Endothelial cell (in vitro differentiated cells): ENCODE measurements around the gene USP48. TPM values are rescaled to one million over a fixed set of nuclear protein-coding genes. Genes with fewer than 3 reads are reported as not detected.

ENCODE experiments used
- DNase-seq: peaks from one replicate; pipeline ENCODE4 v3.0.0; 2021; ENCODE audit warnings: low spot score
- H3K27ac Mint-ChIP-seq: one replicate; pipeline ENCODE4 v1.8.0; 2021; ENCODE audit warnings: mixed read lengths, inconsistent platforms; ENCODE audit not compliant: unreplicated experiment
- H3K27me3 Mint-ChIP-seq: one replicate; pipeline ENCODE4 v1.8.0; 2021; ENCODE audit warnings: mild to moderate bottlenecking, moderate library complexity, mixed read lengths, inconsistent platforms; ENCODE audit not compliant: unreplicated experiment
- H3K36me3 Mint-ChIP-seq: one replicate; pipeline ENCODE4 v1.8.0; 2021; ENCODE audit warnings: mild to moderate bottlenecking, low read depth, mixed read lengths, inconsistent platforms; ENCODE audit not compliant: unreplicated experiment
- H3K4me1 Mint-ChIP-seq: one replicate; pipeline ENCODE4 v1.8.0; 2021; ENCODE audit warnings: mild to moderate bottlenecking, mixed read lengths, inconsistent platforms; ENCODE audit not compliant: unreplicated experiment
- H3K4me3 Mint-ChIP-seq: one replicate; pipeline ENCODE4 v1.8.0; 2021; ENCODE audit warnings: mild to moderate bottlenecking, mixed read lengths, inconsistent platforms; ENCODE audit not compliant: unreplicated experiment
- H3K9me3 Mint-ChIP-seq: one replicate; pipeline ENCODE4 v1.8.0; 2021; ENCODE audit warnings: mixed read lengths, inconsistent platforms; ENCODE audit not compliant: unreplicated experiment
- total RNA-seq: library from RNA; stranded (reverse); fragmentation: NEBNext Ultra II Directional; extraction: Animal tissue kit (Norgen Biotek cat#: 25700); gene quantifications from one replicate; pipeline ENCODE4 v1.2.1, GENCODE V29; 2021; ENCODE audit not compliant: unreplicated experiment
- TF ChIP-seq, protein P1 (sequence below): fragments of 200-600 bp; sonication (generic); IDR thresholded peaks from one replicate; pipeline ENCODE4 v1.5.0; 2021; ENCODE audit warnings: antibody characterized with exemption; ENCODE audit not compliant: unreplicated experiment

USP48 gene
- total RNA-seq, 1 donor from 2014 or later, result 57.9 TPM

DNA sequence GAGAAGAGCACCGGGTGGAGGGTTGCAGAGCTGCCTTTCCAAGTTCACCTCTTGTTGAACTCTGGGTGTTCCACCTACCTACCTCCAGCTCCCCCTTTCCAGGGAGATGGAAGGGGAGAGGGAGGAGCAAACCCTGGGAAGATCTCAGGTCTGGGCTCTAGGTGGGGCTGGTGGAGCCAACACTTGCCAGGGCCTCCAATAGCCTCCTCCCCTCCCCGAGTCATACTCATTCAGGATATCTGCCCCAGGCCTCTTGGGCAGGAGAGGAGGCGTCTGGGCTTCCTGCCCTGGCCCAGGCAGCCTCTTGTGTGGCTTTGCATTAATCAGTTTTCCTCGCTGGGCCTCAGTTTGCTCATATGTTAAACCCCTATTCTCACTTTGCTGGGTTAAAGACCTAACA lies 127.2 kb downstream of the USP48 start:
- Mint-ChIP-seq H3K27ac (no peak overlapping the region), H3K4me1 (peaks cover 3% of the 10 kb centered on the region), H3K4me3 (no peak overlapping the region), H3K27me3 (peaks cover 14% of the 10 kb centered on the region), H3K36me3 (no peaks in the 10 kb centered on the region), H3K9me3 (no peaks in the 10 kb centered on the region)
- TF ChIP-seq, protein P1, sequence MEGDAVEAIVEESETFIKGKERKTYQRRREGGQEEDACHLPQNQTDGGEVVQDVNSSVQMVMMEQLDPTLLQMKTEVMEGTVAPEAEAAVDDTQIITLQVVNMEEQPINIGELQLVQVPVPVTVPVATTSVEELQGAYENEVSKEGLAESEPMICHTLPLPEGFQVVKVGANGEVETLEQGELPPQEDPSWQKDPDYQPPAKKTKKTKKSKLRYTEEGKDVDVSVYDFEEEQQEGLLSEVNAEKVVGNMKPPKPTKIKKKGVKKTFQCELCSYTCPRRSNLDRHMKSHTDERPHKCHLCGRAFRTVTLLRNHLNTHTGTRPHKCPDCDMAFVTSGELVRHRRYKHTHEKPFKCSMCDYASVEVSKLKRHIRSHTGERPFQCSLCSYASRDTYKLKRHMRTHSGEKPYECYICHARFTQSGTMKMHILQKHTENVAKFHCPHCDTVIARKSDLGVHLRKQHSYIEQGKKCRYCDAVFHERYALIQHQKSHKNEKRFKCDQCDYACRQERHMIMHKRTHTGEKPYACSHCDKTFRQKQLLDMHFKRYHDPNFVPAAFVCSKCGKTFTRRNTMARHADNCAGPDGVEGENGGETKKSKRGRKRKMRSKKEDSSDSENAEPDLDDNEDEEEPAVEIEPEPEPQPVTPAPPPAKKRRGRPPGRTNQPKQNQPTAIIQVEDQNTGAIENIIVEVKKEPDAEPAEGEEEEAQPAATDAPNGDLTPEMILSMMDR, result no peak
- no peak for DNase-seq

DNA sequence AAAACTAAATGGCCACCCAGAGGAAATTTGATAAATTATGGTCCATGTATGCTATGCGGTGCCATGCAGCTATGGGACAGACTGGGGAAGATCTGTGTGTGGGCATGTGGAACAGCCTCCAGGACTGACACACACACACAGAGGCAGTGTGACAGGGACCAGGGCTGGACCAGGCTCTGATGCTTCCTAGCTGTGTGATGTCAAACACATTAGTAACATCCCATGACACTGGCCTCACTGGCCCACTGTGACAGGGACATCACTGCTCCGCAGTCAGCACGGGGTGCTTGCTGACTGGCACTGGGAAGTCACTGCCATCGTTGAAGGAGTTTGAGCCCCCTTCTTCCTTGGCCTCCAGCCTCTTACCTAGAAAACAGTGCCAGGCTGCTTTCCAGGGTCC lies 127.7 kb downstream of the USP48 start:
- TF ChIP-seq, protein P1, result no peak
- Mint-ChIP-seq H3K27me3 (peaks cover 12% of the 10 kb centered on the region), H3K4me3 (no peak overlapping the region), H3K27ac (no peak overlapping the region), H3K9me3 (no peaks in the 10 kb centered on the region), H3K4me1 (peaks cover 3% of the 10 kb centered on the region), H3K36me3 (no peaks in the 10 kb centered on the region)
- no peak for DNase-seq

DNA sequence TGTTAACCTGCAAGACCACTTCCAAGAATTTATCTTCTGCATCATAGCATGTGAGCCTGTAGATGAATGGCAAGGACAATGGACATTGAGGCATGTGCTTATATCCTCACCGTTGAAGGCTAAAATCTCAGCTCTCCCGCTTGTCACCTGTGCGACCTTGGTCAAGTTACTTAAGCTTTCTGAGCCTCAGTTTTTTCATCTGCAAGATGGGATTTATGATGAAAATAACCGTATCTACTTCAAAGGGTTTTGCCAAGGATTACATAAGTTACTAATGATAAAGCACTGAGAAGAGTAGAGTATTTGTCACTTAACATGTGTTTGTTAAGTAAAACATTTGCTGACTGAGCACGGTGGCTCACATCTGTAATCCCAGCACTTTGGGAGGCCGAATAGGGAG lies 128.7 kb downstream of the USP48 start:
- no peaks in the 10 kb centered on the region for H3K9me3 Mint-ChIP-seq
- TF ChIP-seq, protein P1, result no peak
- no peak overlapping the region for H3K4me3 Mint-ChIP-seq
- H3K27me3 Mint-ChIP-seq, result peaks cover 13% of the 10 kb centered on the region
- H3K4me1 Mint-ChIP-seq, result peaks cover 3% of the 10 kb centered on the region
- no peak overlapping the region for H3K27ac Mint-ChIP-seq
- H3K36me3 Mint-ChIP-seq, result no peaks in the 10 kb centered on the region
- no peak for DNase-seq

- Mint-ChIP-seq H3K27ac (no peak overlapping the region), H3K27me3 (peaks cover 14% of the 10 kb centered on the region), H3K4me1 (peaks cover 3% of the 10 kb centered on the region), H3K9me3 (no peaks in the 10 kb centered on the region), H3K4me3 (no peak overlapping the region), H3K36me3 (no peaks in the 10 kb centered on the region)
- TF ChIP-seq, protein P1, result no peak
- no peak for DNase-seq
Measured at GRCh38 chr1:21653744-21654100, 129.2 kb downstream of the USP48 start.

DNA sequence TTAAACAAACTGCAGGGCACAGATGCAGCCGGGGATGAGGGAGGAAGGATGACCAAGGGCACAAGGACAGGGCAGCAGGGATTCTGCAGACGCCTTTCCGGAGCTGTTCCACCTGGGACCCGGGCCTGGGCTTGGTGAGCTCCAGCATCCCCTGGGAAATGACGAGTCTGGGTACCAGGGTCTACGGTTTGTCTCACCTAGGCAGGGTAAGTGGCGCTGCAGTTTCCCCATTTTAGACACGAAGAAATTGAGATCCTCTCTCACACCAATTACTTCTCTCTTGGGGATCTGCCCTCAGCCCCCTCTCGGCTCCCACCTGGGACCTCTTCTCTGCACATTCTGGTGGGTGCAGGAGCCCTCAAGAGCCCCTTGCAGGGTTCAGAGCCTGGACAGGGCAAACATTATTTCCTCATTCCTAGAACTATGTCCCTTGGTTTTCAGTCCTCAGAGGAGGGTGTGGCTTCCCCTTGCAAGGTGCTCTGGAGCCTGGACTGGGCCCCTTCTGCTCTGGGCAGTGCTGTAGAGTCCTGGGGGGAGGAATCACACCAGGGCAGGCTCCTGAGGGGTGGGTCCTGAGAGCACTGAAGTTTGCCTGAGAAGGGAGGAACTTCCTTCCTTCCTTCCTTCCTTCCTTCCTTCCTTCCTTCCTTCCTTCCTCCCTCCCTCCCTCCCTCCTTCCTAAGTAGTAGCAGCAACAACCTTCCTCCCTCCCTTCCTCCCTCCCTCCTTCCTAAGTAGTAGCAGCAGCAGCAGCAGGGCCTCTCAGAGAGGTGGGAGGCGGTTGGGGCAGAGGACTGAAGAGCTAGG lies 129.8 kb downstream of the USP48 start:
- H3K27ac Mint-ChIP-seq, result no peak overlapping the region
- peaks cover 3% of the 10 kb centered on the region for H3K4me1 Mint-ChIP-seq
- DNase-seq, result no peak
- TF ChIP-seq, protein P1, result no peak
- H3K27me3 Mint-ChIP-seq, result peaks cover 14% of the 10 kb centered on the region
- H3K4me3 Mint-ChIP-seq, result peak overlapping the region; percentile 21
- no peaks in the 10 kb centered on the region for H3K36me3 Mint-ChIP-seq
- no peaks in the 10 kb centered on the region for H3K9me3 Mint-ChIP-seq
